ENCODE data around the gene HOXB2. TPM values are rescaled to one million over a fixed set of nuclear protein-coding genes. Genes with fewer than 3 reads are reported as not detected.
A peak's percentile ranks its signal among the peaks of the same experiment; 100 is the strongest.

HOXB2 gene
- total and polyA plus RNA-seq, 9 of the 15 experiments (the other 6 are each of a cell fraction or from before 2014, with no cell fraction given) = 2.1 to 97.7 (median 21.2) TPM

- TF ChIP-seq BCLAF1 (IDR thresholded peaks at IDR 0.05; ENCODE audit: borderline replicate concordance in 1 of 2, control insufficient read depth in 1 of 2, low read depth in 2 of 2, low read length in 1 of 2) = no peak
- TF ChIP-seq HDAC8 (tag; IDR thresholded peaks at IDR 0.05) = no peak
- TF ChIP-seq TFE3 (CRISPR knock-in tag; IDR thresholded peaks at IDR 0.05) = no peak
- TF ChIP-seq, protein P1, sequence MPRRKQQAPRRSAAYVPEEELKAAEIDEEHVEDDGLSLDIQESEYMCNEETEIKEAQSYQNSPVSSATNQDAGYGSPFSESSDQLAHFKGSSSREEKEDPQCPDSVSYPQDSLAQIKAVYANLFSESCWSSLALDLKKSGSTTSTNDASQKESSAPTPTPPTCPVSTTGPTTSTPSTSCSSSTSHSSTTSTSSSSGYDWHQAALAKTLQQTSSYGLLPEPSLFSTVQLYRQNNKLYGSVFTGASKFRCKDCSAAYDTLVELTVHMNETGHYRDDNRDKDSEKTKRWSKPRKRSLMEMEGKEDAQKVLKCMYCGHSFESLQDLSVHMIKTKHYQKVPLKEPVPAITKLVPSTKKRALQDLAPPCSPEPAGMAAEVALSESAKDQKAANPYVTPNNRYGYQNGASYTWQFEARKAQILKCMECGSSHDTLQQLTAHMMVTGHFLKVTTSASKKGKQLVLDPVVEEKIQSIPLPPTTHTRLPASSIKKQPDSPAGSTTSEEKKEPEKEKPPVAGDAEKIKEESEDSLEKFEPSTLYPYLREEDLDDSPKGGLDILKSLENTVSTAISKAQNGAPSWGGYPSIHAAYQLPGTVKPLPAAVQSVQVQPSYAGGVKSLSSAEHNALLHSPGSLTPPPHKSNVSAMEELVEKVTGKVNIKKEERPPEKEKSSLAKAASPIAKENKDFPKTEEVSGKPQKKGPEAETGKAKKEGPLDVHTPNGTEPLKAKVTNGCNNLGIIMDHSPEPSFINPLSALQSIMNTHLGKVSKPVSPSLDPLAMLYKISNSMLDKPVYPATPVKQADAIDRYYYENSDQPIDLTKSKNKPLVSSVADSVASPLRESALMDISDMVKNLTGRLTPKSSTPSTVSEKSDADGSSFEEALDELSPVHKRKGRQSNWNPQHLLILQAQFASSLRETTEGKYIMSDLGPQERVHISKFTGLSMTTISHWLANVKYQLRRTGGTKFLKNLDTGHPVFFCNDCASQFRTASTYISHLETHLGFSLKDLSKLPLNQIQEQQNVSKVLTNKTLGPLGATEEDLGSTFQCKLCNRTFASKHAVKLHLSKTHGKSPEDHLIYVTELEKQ (CRISPR knock-in tag; IDR thresholded peaks at IDR 0.05) = no peak
- TF ChIP-seq, protein P2, sequence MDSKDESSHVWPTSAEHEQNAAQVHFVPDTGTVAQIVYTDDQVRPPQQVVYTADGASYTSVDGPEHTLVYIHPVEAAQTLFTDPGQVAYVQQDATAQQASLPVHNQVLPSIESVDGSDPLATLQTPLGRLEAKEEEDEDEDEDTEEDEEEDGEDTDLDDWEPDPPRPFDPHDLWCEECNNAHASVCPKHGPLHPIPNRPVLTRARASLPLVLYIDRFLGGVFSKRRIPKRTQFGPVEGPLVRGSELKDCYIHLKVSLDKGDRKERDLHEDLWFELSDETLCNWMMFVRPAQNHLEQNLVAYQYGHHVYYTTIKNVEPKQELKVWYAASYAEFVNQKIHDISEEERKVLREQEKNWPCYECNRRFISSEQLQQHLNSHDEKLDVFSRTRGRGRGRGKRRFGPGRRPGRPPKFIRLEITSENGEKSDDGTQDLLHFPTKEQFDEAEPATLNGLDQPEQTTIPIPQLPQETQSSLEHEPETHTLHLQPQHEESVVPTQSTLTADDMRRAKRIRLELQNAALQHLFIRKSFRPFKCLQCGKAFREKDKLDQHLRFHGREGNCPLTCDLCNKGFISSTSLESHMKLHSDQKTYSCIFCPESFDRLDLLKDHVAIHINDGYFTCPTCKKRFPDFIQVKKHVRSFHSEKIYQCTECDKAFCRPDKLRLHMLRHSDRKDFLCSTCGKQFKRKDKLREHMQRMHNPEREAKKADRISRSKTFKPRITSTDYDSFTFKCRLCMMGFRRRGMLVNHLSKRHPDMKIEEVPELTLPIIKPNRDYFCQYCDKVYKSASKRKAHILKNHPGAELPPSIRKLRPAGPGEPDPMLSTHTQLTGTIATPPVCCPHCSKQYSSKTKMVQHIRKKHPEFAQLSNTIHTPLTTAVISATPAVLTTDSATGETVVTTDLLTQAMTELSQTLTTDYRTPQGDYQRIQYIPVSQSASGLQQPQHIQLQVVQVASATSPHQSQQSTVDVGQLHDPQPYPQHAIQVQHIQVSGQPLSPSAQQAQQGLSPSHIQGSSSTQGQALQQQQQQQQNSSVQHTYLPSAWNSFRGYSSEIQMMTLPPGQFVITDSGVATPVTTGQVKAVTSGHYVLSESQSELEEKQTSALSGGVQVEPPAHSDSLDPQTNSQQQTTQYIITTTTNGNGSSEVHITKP (IDR thresholded peaks at IDR 0.05; ENCODE audit: partially characterized antibody) = no peak
- TF ChIP-seq, protein P3, sequence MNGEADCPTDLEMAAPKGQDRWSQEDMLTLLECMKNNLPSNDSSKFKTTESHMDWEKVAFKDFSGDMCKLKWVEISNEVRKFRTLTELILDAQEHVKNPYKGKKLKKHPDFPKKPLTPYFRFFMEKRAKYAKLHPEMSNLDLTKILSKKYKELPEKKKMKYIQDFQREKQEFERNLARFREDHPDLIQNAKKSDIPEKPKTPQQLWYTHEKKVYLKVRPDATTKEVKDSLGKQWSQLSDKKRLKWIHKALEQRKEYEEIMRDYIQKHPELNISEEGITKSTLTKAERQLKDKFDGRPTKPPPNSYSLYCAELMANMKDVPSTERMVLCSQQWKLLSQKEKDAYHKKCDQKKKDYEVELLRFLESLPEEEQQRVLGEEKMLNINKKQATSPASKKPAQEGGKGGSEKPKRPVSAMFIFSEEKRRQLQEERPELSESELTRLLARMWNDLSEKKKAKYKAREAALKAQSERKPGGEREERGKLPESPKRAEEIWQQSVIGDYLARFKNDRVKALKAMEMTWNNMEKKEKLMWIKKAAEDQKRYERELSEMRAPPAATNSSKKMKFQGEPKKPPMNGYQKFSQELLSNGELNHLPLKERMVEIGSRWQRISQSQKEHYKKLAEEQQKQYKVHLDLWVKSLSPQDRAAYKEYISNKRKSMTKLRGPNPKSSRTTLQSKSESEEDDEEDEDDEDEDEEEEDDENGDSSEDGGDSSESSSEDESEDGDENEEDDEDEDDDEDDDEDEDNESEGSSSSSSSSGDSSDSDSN (IDR thresholded peaks at IDR 0.05; ENCODE audit: borderline replicate concordance in 1 of 2, low read depth in 2 of 2, low read length in 2 of 2) = peak in 1 of 2 experiments; percentile 80; a peak in 3 of 4 replicates
- peak; percentile 84 for TF ChIP-seq ZFP36 (IDR thresholded peaks at IDR 0.05; ENCODE audit: low read depth, low read length, partially characterized antibody)
- no peak for TF ChIP-seq PHTF2 (CRISPR knock-in tag; IDR thresholded peaks at IDR 0.05)
- no peak for TF ChIP-seq KLF1 (tag; IDR thresholded peaks at IDR 0.05)
- no peak for TF ChIP-seq ZNF23 (CRISPR knock-in tag; IDR thresholded peaks at IDR 0.05)
- no peak for TF ChIP-seq BHLHE40 (IDR thresholded peaks at IDR 0.05; ENCODE audit: low read length)
These were observed 424 bp downstream of the HOXB2 start (continued) for GRCh38 chr17:48544349-48545021.
